Measurements from ENCODE around the gene TGFBR2.

DNA sequence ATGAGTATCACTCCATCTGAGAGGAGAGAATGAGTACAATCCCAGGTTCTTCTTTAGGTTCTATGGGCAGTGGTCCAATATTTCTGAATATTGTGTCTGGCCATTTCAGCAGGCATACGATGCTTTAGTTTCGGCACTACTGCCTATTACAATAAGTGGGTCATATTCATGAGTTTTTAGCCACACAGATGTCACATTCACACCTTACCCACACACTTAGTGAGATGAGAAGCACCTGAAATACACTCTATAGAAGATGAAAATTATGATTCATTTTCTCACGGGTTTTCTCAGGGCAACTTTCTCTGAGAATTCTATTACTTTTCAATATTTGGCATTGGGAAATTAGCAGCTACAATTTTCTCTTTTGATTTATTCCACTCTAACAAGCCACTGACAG is 132.2 kb downstream of the TGFBR2 start:
- TF ChIP-seq, protein P1, sequence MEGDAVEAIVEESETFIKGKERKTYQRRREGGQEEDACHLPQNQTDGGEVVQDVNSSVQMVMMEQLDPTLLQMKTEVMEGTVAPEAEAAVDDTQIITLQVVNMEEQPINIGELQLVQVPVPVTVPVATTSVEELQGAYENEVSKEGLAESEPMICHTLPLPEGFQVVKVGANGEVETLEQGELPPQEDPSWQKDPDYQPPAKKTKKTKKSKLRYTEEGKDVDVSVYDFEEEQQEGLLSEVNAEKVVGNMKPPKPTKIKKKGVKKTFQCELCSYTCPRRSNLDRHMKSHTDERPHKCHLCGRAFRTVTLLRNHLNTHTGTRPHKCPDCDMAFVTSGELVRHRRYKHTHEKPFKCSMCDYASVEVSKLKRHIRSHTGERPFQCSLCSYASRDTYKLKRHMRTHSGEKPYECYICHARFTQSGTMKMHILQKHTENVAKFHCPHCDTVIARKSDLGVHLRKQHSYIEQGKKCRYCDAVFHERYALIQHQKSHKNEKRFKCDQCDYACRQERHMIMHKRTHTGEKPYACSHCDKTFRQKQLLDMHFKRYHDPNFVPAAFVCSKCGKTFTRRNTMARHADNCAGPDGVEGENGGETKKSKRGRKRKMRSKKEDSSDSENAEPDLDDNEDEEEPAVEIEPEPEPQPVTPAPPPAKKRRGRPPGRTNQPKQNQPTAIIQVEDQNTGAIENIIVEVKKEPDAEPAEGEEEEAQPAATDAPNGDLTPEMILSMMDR (IDR thresholded peaks at IDR 0.05): no peak
- no peak for TF ChIP-seq POLR2AphosphoS5 (IDR thresholded peaks at IDR 0.05; ENCODE audit: low read depth, low read length)
- TF ChIP-seq, protein P2, sequence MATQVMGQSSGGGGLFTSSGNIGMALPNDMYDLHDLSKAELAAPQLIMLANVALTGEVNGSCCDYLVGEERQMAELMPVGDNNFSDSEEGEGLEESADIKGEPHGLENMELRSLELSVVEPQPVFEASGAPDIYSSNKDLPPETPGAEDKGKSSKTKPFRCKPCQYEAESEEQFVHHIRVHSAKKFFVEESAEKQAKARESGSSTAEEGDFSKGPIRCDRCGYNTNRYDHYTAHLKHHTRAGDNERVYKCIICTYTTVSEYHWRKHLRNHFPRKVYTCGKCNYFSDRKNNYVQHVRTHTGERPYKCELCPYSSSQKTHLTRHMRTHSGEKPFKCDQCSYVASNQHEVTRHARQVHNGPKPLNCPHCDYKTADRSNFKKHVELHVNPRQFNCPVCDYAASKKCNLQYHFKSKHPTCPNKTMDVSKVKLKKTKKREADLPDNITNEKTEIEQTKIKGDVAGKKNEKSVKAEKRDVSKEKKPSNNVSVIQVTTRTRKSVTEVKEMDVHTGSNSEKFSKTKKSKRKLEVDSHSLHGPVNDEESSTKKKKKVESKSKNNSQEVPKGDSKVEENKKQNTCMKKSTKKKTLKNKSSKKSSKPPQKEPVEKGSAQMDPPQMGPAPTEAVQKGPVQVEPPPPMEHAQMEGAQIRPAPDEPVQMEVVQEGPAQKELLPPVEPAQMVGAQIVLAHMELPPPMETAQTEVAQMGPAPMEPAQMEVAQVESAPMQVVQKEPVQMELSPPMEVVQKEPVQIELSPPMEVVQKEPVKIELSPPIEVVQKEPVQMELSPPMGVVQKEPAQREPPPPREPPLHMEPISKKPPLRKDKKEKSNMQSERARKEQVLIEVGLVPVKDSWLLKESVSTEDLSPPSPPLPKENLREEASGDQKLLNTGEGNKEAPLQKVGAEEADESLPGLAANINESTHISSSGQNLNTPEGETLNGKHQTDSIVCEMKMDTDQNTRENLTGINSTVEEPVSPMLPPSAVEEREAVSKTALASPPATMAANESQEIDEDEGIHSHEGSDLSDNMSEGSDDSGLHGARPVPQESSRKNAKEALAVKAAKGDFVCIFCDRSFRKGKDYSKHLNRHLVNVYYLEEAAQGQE (IDR thresholded peaks at IDR 0.05; ENCODE audit: insufficient read depth in 1 of 2, low read depth in 2 of 2, low read length in 1 of 2): no peak

Measured in Panc1 (cell line).